Sigmoid colon (tissue), 4 donors: Measurements from ENCODE around the gene CASR.

Experiments
- POLR2A ChIP-seq, 2 donors: fragments of 450-650 bp; IDR thresholded peaks; one replicate each; pipeline ENCODE4 v1.6.1; 2016; ENCODE audit warnings: antibody characterized with exemption in 2 of 2, mild to moderate bottlenecking in 2 of 2, moderate library complexity in 2 of 2
- POLR2AphosphoS5 ChIP-seq, 4 donors: sonication (generic); formaldehyde crosslinking; IDR thresholded peaks; one replicate each; pipeline ENCODE4 v1.6.1; 2017; ENCODE audit warnings: antibody characterized with exemption in 4 of 4
- TF ChIP-seq, protein P1 (sequence below), 4 experiments: fragments of 450-650 bp in 3 of 4; fragments of 200-600 bp in 1 of 4; IDR thresholded peaks; one replicate each; pipeline ENCODE4 v1.5.1; 2016 to 2019; ENCODE audit warnings: antibody characterized with exemption in 4 of 4, mild to moderate bottlenecking in 3 of 4, moderate library complexity in 2 of 4

DNA sequence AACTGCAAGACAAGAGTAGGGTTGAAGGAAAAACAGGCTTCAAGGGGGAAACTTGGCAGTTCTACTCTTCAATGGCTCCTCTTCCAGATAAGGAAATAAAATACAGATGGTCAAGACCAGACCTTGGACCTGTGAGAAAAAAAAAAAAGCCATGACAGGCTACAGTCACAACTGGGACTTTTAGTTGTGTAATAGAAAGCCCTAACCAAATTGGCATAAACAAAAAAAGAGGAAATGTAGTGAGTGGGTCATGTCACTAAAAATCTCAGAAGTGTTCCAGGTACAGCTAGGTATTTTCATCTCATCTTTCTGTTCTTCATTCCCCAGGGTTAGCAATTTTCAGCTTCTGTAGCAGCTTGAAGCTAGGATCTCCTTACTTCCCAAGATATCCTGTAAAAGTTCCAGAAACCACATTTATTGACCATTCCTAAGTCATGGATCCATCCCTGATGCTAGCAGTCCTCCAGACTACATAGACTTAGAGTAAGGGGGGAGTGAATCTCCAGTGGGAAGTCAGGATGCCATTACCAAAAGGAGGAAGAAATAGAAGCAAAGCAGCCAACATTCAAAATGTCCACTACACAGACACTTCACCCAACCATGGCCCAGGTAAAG is 80.6 kb downstream of the CASR start:
- TF ChIP-seq POLR2A (IDR thresholded peaks at IDR 0.05) (no peak), POLR2AphosphoS5 (IDR thresholded peaks at IDR 0.05) (no peak)
- TF ChIP-seq, protein P1, sequence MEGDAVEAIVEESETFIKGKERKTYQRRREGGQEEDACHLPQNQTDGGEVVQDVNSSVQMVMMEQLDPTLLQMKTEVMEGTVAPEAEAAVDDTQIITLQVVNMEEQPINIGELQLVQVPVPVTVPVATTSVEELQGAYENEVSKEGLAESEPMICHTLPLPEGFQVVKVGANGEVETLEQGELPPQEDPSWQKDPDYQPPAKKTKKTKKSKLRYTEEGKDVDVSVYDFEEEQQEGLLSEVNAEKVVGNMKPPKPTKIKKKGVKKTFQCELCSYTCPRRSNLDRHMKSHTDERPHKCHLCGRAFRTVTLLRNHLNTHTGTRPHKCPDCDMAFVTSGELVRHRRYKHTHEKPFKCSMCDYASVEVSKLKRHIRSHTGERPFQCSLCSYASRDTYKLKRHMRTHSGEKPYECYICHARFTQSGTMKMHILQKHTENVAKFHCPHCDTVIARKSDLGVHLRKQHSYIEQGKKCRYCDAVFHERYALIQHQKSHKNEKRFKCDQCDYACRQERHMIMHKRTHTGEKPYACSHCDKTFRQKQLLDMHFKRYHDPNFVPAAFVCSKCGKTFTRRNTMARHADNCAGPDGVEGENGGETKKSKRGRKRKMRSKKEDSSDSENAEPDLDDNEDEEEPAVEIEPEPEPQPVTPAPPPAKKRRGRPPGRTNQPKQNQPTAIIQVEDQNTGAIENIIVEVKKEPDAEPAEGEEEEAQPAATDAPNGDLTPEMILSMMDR (IDR thresholded peaks at IDR 0.05), result no peak
